Endodermal cell (in vitro differentiated cells): ENCODE measurements around the gene STX4. TPM values are rescaled to one million over a fixed set of nuclear protein-coding genes. Genes with fewer than 3 reads are reported as not detected.

ENCODE experiments used
- DNase-seq: peaks from one replicate; pipeline ENCODE4 v3.0.0-alpha.2; 2017
- H3K27ac ChIP-seq: 2 replicates; pipeline ENCODE4 v1.5.1; 2013; ENCODE audit warnings: mild to moderate bottlenecking, low read depth, low read length, moderate library complexity
- H3K27me3 ChIP-seq: 2 replicates; pipeline ENCODE4 v1.6.1; 2013; ENCODE audit warnings: mild to moderate bottlenecking, low read length, moderate library complexity; ENCODE audit not compliant: insufficient read depth, control insufficient read depth, poor library complexity, severe bottlenecking
- H3K36me3 ChIP-seq: 2 replicates; pipeline ENCODE4 v1.7.0; 2013; ENCODE audit warnings: mild to moderate bottlenecking, low read length, moderate library complexity; ENCODE audit not compliant: control insufficient read depth, insufficient read depth
- H3K4me1 ChIP-seq: one replicate; pipeline ENCODE4 v1.7.0; 2013; ENCODE audit warnings: low read length; ENCODE audit not compliant: control insufficient read depth, insufficient read depth
- H3K4me3 ChIP-seq: 2 replicates; pipeline ENCODE4 v1.5.1; 2013; ENCODE audit warnings: mild to moderate bottlenecking, low read length, moderate library complexity
- H3K9ac ChIP-seq: 2 replicates; pipeline ENCODE4 v1.6.1; 2013; ENCODE audit warnings: mild to moderate bottlenecking, low read length, moderate library complexity; ENCODE audit not compliant: poor library complexity, severe bottlenecking; ENCODE audit errors: extremely low read depth
- H3K9me3 ChIP-seq: 2 replicates; pipeline ENCODE4 v1.6.1; 2013; ENCODE audit warnings: mild to moderate bottlenecking, low read length, moderate library complexity; ENCODE audit not compliant: control insufficient read depth
- H3K27ac Mint-ChIP-seq: 2 replicates; pipeline ENCODE4 v1.8.0; 2020; ENCODE audit warnings: mixed read lengths
- H3K27me3 Mint-ChIP-seq: 2 replicates; pipeline ENCODE4 v1.8.0; 2021; ENCODE audit warnings: mild to moderate bottlenecking, mixed read lengths; ENCODE audit not compliant: insufficient read depth
- H3K36me3 Mint-ChIP-seq: 2 replicates; pipeline ENCODE4 v1.8.0; 2020; ENCODE audit warnings: low read depth, mixed read lengths
- H3K4me1 Mint-ChIP-seq: 2 replicates; pipeline ENCODE4 v1.8.0; 2020; ENCODE audit warnings: mixed read lengths
- H3K4me3 Mint-ChIP-seq: 2 replicates; pipeline ENCODE4 v1.8.0; 2020; ENCODE audit warnings: mild to moderate bottlenecking, moderate library complexity, mixed read lengths
- H3K9me3 Mint-ChIP-seq: 2 replicates; pipeline ENCODE4 v1.8.0; 2020; ENCODE audit warnings: mild to moderate bottlenecking, mixed read lengths
- WGBS, 2 experiments: methylation state at CpG; one replicate each; pipeline versions ENCODE4 v1.1.5 to v1.1.7; 2013; ENCODE audit warnings: missing lambda C conversion rate in 2 of 2, mixed read lengths in 1 of 2; ENCODE audit not compliant: insufficient coverage in 1 of 2, insufficient read length in 1 of 2; 5-methylcytosine and 5-hydroxymethylcytosine counted together
- total RNA-seq, 2 donors: library from RNA; stranded (reverse); fragmentation: NEBNext Ultra II Directional in 1 of 2; extraction: Animal tissue kit (Norgen Biotek cat#: 25700) in 1 of 2; gene quantifications; 2 replicates in 1 of 2; 3 replicates in 1 of 2; pipeline ENCODE4 v1.2.1, GENCODE V29; 2021
- TF ChIP-seq, protein P1 (sequence below): fragments of 200-600 bp; sonication (generic); conservative IDR thresholded peaks from 2 replicates; pipeline ENCODE4 v1.5.0; 2021; ENCODE audit warnings: antibody characterized with exemption, mild to moderate bottlenecking

The STX4 gene
- total RNA-seq, 2 donors from 2014 or later, result 34.4 to 37.6 TPM

DNA sequence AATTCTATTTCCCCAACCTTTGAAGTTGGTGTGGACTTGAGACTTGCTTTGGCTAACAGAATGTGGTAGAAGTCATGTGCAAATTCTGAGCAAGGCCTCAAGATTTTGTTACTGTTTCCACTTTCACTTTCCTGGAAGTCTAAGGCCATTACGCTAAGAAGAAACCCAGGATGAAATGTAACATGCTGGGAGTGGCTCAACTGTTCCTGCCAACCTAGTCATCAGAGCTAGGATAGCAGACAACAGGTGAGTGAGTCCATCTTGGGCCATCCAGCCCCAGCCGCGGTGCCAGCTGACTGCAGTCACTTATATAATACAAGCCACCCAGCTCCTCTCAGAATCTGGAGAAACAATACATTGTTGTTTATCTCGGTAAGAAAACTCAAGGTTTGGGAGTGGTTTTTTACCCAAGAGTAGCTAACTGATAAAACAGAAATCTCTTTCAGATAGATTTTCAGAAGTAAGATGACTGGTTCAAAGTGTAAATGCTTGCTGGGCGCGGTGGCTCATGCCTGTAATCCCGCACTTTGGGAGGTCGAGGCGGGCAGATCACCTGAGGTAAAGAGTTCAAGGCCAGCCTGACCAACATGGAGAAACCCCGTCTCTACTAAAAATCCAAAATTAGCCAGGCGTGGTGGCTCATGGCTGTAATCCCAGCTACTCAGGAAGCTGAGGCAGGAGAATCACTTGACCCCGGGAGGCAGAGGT, 10.7 kb upstream of the STX4 start:
- Mint-ChIP-seq H3K36me3 (no peaks in the 10 kb centered on the region), H3K4me3 (no peak overlapping the region), H3K27ac (no peak overlapping the region), H3K27me3 (no peaks in the 10 kb centered on the region), H3K9me3 (no peaks in the 10 kb centered on the region), H3K4me1 (no peaks in the 10 kb centered on the region)
- DNase-seq, result no peak
- no peaks in the 10 kb centered on the region for H3K36me3 ChIP-seq
- TF ChIP-seq, protein P1, sequence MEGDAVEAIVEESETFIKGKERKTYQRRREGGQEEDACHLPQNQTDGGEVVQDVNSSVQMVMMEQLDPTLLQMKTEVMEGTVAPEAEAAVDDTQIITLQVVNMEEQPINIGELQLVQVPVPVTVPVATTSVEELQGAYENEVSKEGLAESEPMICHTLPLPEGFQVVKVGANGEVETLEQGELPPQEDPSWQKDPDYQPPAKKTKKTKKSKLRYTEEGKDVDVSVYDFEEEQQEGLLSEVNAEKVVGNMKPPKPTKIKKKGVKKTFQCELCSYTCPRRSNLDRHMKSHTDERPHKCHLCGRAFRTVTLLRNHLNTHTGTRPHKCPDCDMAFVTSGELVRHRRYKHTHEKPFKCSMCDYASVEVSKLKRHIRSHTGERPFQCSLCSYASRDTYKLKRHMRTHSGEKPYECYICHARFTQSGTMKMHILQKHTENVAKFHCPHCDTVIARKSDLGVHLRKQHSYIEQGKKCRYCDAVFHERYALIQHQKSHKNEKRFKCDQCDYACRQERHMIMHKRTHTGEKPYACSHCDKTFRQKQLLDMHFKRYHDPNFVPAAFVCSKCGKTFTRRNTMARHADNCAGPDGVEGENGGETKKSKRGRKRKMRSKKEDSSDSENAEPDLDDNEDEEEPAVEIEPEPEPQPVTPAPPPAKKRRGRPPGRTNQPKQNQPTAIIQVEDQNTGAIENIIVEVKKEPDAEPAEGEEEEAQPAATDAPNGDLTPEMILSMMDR, result no peak
- H3K9ac ChIP-seq, result no peak overlapping the region
- no peak overlapping the region for H3K4me3 ChIP-seq
- WGBS, 2 experiments, result 85 to 93% methylated on average over 9 to 12 of the region's 12 CpGs
- peaks cover 3% of the 10 kb centered on the region for H3K4me1 ChIP-seq
- H3K27ac ChIP-seq, result no peak overlapping the region
- no peaks in the 10 kb centered on the region for H3K9me3 ChIP-seq
- H3K27me3 ChIP-seq, result no peaks in the 10 kb centered on the region

DNA sequence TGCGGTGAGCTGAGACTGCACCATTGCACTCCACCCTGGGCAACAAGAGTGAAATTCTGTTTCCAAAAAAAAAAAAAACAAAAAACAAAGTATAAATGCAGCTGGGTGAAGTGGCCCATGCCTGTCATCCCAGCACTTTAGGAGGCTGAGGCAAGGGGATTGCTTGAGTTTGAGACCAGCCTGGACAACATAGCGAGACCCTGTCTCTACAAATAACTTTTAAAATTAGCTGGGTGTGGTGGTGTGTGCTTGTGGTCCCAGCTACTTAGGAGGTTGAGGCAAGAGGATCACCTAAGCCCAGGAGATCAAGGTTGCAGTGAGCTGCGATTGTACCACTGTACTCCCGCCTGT, 10.1 kb upstream of the STX4 start:
- peaks cover 3% of the 10 kb centered on the region for H3K4me1 ChIP-seq
- Mint-ChIP-seq H3K27ac (no peak overlapping the region), H3K36me3 (no peaks in the 10 kb centered on the region), H3K4me3 (no peak overlapping the region), H3K4me1 (no peaks in the 10 kb centered on the region), H3K9me3 (no peaks in the 10 kb centered on the region), H3K27me3 (no peaks in the 10 kb centered on the region)
- no peaks in the 10 kb centered on the region for H3K9me3 ChIP-seq
- H3K27me3 ChIP-seq, result no peaks in the 10 kb centered on the region
- H3K36me3 ChIP-seq, result no peaks in the 10 kb centered on the region
- H3K27ac ChIP-seq, result no peak overlapping the region
- DNase-seq, result no peak
- H3K4me3 ChIP-seq, result no peak overlapping the region
- WGBS, 2 experiments, result 67 to 94% methylated on average over 1 to 4 of the region's 4 CpGs
- TF ChIP-seq, protein P1, result no peak
- no peak overlapping the region for H3K9ac ChIP-seq

DNA sequence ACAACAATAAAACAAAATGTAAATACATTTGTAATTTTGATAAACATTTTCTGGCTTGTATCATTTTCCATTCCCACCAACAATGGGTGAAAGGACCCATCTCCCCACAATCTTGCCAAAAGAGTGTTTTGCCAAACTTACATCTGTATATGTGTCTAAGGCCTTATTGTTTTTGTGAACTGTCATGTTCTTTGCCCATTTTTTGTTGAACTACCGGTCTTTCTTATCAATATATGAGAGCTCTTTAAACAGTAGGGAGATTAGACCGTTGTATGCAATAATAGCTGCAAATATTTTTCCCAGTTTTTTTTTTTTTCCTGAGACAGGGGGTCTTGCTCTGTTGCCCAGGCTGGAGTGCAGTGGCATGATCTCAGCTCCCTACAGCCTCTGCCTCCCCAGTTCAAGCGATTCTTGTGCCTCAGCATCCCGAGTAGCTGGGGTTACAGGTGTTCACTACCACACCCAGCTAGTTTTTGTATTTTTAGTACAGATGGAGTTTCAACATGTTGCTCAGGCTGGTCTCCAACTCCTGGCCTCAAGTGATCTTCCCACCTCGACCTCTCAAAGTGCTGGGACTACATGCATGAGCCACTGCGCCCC, 9.6 kb upstream of the STX4 start:
- no peaks in the 10 kb centered on the region for H3K4me1 Mint-ChIP-seq
- no peaks in the 10 kb centered on the region for H3K9me3 ChIP-seq
- no peaks in the 10 kb centered on the region for H3K27me3 ChIP-seq
- peaks cover 3% of the 10 kb centered on the region for H3K4me1 ChIP-seq
- no peak overlapping the region for H3K27ac ChIP-seq
- no peaks in the 10 kb centered on the region for H3K9me3 Mint-ChIP-seq
- 91 to 92% methylated on average over 4 to 6 of the region's 6 CpGs for WGBS, 2 experiments
- TF ChIP-seq, protein P1, result no peak
- H3K9ac ChIP-seq, result no peak overlapping the region
- DNase-seq, result no peak
- no peaks in the 10 kb centered on the region for H3K36me3 Mint-ChIP-seq
- H3K4me3 Mint-ChIP-seq, result no peak overlapping the region
- H3K27me3 Mint-ChIP-seq, result no peaks in the 10 kb centered on the region
- no peak overlapping the region for H3K27ac Mint-ChIP-seq
- H3K4me3 ChIP-seq, result no peak overlapping the region
- no peaks in the 10 kb centered on the region for H3K36me3 ChIP-seq
